Hindlimb muscle (tissue), 1 donor: ENCODE measurements around the gene RPLP2. TPM values are rescaled to one million over a fixed set of nuclear protein-coding genes. Genes with fewer than 3 reads are reported as not detected.

Experiments used
- DNase-seq: peaks from one replicate; pipeline ENCODE4 v3.0.0-alpha.2; 2013
- polyA plus RNA-seq: library from polyadenylated mRNA; unstranded; fragments of 120-200 nt; gene quantifications from one replicate; pipeline ENCODE4 v1.2.1, GENCODE V29; 2013; ENCODE audit not compliant: insufficient read length

RPLP2 gene
- polyA plus RNA-seq, 1 donor, result 1,677 TPM

GRCh38 chr11:850775-851763 is 41.3 kb downstream of the RPLP2 start:
- DNase-seq, result no peak

- no peak for DNase-seq
These were observed 43.0 kb downstream of the RPLP2 start for GRCh38 chr11:852762-853161.

- no peak for DNase-seq
These were observed 44.1 kb downstream of the RPLP2 start for GRCh38 chr11:853682-854448.

- no peak for DNase-seq
These were observed 45.0 kb downstream of the RPLP2 start for GRCh38 chr11:854601-855329.

- DNase-seq, result no peak
These were observed 45.5 kb downstream of the RPLP2 start for GRCh38 chr11:855330-855674.

- no peak for DNase-seq
These were observed 46.0 kb downstream of the RPLP2 start for GRCh38 chr11:855796-856195.

- no peak for DNase-seq
These were observed 46.6 kb downstream of the RPLP2 start for GRCh38 chr11:856397-856796.

- DNase-seq, result no peak
These were observed 48.4 kb downstream of the RPLP2 start for GRCh38 chr11:858053-858761.

- DNase-seq, result no peak
These were observed 49.1 kb downstream of the RPLP2 start for GRCh38 chr11:858762-859339.

GRCh38 chr11:859394-860131 is 49.8 kb downstream of the RPLP2 start:
- peak; percentile 80 for DNase-seq

GRCh38 chr11:860234-861104 is 50.7 kb downstream of the RPLP2 start:
- no peak for DNase-seq

- no peak for DNase-seq
These were observed 51.3 kb downstream of the RPLP2 start for GRCh38 chr11:861105-861479.

- no peak for DNase-seq
These were observed 52.4 kb downstream of the RPLP2 start for GRCh38 chr11:862081-862661.

Other genes starting within 250 kb of the RPLP2 start
- gene LMNTD2, start 249.2 kb upstream of the RPLP2 start, polyA plus RNA-seq, result 0.80 TPM
- 3.7 TPM for gene RASSF7, start 249.0 kb upstream of the RPLP2 start, polyA plus RNA-seq
- 21.3 TPM for gene PHRF1, start 233.5 kb upstream of the RPLP2 start, polyA plus RNA-seq
- gene IRF7, start 194.0 kb upstream of the RPLP2 start, polyA plus RNA-seq, result 17.5 TPM
- gene CDHR5, start 185.0 kb upstream of the RPLP2 start, polyA plus RNA-seq, result 4.1 TPM
- 127 TPM for gene SCT, start 182.8 kb upstream of the RPLP2 start, polyA plus RNA-seq
- gene DRD4, start 172.7 kb upstream of the RPLP2 start, polyA plus RNA-seq, result 1.2 TPM
- gene DEAF1, start 114.7 kb upstream of the RPLP2 start, polyA plus RNA-seq, result 36.5 TPM
- gene TMEM80, start 114.2 kb upstream of the RPLP2 start, polyA plus RNA-seq, result 21.0 TPM
- gene EPS8L2, start 103.7 kb upstream of the RPLP2 start, polyA plus RNA-seq, result 3.7 TPM
- gene TALDO1, start 62.5 kb upstream of the RPLP2 start, polyA plus RNA-seq, result 68.2 TPM
- gene GATD1, start 32.5 kb upstream of the RPLP2 start, polyA plus RNA-seq, result 57.6 TPM
- 0.67 TPM for gene CEND1, start 19.9 kb upstream of the RPLP2 start, polyA plus RNA-seq
- 10.9 TPM for gene SLC25A22, start 11.7 kb upstream of the RPLP2 start, polyA plus RNA-seq
- 11.9 TPM for gene PIDD1, start 4.7 kb upstream of the RPLP2 start, polyA plus RNA-seq
- gene PNPLA2, start 8.9 kb downstream of the RPLP2 start, polyA plus RNA-seq, result 47.9 TPM
- 17.3 TPM for gene CRACR2B, start 18.0 kb downstream of the RPLP2 start, polyA plus RNA-seq
- 189 TPM for gene CD151, start 23.0 kb downstream of the RPLP2 start, polyA plus RNA-seq
- gene POLR2L, start 32.6 kb downstream of the RPLP2 start, polyA plus RNA-seq, result 118 TPM
- 55.0 TPM for gene TSPAN4, start 32.9 kb downstream of the RPLP2 start, polyA plus RNA-seq
- 61.0 TPM for gene CHID1, start 100.8 kb downstream of the RPLP2 start, polyA plus RNA-seq
- gene AP2A2, start 115.9 kb downstream of the RPLP2 start, polyA plus RNA-seq, result 49.7 TPM
- 0.10 TPM for gene MUC6, start 226.8 kb downstream of the RPLP2 start, polyA plus RNA-seq